Activated CD4-positive, alpha-beta T cell treated with anti-CD3 and anti-CD28 coated beads, Interleukin-2, Interleukin-6, amounts not matched to agents 100 ng/mL and 50 ng/mL, durations not matched to agents 16 hours and 8 hours (primary cell): ENCODE data around the gene PRDM12.

Source experiments
- DNase-seq: peaks from one replicate; pipeline ENCODE4 v3.0.0-alpha.2; 2020

Gene PRDM12

DNA sequence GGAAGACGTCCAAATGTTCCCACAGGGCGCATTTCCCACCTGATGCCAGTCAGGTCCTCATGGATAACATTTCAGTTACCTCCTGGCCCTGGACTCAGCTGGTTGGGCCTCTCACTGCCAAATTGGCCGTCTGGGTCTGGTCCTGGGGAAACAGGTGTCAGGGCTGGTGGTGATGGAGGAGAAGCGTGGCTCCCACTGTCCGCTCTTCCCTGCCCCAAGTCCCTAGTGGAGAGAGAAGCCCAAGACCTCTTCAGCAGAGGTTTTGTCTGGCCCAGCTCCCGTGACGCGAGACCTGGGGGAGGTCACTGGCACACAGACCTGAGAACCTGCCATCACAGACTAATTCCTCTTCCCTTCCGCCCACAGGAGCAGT lies 27.8 kb upstream of the PRDM12 start:
- DNase-seq, result no peak

DNA sequence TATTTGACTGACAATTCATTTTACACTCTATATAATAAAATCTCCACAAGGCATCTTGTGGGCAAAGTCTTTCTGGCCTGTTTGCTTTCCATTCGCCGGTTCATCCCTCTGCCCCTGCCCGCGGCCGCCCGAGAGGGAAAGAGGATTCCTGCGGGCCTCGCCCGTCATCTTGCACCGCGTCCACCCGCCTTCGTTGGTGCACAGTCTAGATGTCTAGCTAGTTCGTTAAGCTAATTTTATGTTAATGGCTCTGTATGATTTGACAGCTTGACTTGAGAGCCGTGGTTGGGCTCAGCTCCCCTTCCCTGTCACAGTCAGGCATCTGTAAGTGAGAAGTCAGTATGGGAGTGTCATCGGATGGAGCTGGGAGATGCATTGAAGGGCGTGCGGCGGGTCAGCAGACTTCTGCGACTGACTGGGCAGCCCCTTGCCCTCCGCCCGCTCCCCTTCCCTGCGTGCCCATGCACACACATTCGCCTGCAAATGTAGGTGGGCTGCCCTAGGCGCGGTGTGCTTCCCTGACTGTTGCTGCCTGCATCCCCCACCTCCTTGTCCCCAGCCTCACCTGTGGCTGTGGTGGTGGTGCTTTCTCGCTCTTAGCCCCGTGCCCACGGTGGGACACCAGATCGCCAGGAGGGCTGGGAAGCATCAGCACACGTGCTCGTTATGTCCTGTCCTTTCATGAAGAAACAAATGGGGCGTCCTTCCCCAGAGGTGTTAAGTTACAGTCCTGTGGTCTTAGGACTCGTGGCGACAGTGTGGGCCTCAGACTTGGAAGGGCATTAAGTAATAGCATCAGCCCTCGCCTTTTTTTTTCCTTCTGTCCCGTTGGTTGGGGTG lies 25.9 kb upstream of the PRDM12 start:
- DNase-seq, result no peak

DNA sequence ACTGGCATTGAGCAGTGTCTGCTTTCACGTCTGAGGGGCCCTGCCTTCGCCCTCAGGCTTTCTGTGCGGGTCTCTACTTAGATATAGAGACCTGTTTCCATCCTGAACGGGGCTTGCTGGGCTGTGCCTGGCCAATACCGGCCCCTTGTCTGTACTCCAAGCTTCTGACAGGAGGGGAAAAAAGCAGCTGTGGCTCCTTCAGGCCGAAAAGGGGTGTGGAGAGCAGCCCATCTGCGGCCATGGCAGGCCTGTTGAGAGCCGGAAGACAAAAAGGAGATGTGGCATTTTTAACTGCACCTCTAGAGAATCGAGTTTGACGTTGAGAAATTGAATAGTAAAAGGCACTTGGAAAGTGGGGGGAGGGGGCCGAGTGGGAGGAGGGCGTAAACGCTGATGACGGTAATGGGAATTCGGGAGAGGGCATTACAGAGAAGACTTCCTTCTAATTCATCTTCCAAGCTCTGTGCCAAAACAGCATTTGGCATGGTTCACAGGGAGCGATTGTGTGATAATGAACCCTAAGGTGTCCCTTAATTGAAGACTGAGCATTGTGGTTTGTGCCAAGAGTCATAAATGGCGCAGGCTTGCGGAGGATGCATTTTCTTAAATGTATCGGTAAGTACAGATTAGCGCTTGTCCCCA lies 25.1 kb upstream of the PRDM12 start:
- no peak for DNase-seq

DNA sequence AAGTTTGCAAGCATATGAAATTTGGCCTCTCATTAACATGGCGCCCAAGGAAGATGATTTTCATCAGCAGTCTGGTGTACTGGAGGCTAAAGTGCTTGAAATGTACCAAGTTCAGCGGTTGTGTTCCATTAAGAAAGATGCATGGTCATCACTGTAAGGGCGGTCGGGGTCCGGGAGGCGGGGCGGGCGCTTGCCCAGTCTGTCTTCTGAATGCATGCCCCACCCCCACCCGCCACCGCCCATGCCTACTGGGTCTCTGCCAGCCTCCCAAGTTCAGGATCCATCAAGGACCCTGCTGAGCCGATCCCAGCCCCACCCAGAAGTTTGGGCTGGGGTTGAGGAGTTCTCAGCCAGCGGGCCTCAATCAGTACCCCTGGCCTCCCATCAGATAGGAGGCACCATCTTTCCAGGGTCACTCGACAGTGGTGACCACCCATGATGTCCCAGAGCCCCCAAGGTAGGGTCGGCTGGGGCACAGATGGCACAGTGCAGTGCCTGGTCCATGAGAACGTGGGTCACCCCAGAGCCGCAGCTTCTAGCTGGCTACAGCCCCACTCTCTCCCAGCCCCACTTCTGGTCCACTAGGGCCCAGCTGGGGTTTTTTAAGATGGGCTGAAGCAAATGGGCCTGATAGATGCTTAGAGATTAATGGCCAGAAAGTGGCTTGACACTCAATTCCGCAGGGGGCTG lies 24.4 kb upstream of the PRDM12 start:
- DNase-seq, result no peak

DNA sequence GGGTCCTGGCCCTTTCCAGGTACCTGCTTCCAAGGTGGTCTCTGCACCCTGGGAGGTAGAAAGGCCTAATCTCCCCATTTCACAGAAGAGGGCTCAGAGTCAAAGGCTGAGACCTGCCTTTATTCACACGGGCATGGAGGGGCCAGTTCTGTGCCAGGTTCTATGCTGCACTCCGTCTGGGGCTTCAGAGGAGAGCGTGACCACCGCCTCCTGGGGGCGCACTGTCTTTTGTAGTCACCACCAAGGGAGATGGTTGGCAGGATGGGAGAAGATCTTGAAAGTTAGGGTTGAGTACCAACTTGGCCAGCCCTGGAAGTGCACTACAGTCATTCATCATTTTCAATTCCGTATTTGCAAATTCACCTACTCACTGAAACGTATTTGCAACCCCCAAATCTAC lies 23.7 kb upstream of the PRDM12 start:
- no peak for DNase-seq

DNA sequence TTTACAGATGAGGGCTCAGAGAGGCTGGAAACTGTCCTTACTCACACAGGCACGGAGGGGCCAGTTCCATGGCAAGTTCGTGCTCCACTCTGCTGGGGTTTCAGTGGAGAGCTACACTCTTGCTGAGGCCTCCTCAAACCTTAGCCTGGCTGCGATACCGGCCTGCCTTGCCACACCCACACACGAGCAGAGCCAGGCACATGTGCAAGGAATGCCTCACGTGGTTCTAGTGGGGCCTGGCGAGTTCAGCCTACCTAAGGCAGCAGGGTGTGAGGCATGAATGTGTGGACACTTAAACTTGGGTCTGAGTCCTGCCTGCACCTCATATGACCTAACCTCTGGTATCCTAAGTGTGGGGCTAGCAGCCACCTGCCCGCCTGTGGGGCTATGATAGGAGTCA lies 21.5 kb upstream of the PRDM12 start:
- DNase-seq, result no peak

DNA sequence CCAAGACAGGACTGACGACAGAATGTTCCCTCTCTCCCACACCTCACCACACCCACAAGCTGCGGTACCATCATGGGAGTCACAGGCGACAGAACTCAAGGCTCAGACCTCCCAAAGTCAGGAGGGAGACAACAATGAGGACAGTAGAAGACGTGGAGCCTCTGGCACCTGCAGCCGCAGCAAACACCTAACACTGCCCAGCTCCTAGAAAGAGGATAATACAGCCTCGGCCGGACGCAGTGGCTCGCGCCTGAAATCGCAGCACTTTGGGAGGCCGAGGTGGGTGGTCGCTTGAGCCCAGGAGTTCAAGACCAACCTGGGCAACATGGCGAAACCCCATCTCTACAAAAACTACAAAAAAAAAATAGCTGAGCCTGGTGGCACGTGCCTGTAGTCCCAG lies 13.2 kb upstream of the PRDM12 start:
- DNase-seq, result no peak

DNA sequence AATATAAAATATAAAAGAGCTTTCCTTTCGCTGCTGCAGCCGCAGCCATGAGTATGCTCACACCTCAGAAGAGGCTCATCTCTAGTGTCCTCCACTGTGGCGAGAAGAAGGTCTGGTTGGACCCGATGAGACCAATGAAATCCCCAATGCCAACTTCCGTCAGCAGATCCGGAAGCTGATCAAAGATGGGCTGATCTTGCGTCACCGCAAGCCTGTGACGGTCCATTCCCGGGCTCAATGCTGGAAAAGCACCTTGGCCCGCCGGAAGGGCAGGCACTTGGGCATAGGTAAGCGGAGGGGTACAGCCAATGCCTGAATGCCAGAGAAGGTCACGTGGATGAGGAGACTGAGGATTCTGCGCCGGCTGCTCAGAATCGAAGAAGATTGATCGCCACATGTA lies 12.6 kb upstream of the PRDM12 start:
- no peak for DNase-seq

DNA sequence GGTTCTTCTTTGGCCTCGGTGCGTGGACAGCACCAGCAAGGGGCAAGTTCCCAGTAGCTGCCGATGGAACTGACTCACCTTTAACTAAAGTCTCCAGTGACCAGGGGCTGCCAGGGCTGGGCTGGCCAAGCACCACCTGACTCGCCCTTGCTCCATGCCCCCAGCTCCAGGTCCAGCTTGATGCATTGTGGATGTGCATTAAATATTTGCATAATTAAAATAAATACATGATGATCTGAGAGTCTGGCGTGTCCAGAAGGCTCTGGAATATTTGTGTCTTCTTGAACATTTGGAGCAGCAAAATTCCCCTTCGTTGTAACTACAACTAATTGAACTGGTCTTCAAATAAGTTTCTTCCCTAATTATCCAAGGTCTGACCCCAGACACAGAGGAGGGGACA lies 9.5 kb upstream of the PRDM12 start:
- DNase-seq, result no peak

DNA sequence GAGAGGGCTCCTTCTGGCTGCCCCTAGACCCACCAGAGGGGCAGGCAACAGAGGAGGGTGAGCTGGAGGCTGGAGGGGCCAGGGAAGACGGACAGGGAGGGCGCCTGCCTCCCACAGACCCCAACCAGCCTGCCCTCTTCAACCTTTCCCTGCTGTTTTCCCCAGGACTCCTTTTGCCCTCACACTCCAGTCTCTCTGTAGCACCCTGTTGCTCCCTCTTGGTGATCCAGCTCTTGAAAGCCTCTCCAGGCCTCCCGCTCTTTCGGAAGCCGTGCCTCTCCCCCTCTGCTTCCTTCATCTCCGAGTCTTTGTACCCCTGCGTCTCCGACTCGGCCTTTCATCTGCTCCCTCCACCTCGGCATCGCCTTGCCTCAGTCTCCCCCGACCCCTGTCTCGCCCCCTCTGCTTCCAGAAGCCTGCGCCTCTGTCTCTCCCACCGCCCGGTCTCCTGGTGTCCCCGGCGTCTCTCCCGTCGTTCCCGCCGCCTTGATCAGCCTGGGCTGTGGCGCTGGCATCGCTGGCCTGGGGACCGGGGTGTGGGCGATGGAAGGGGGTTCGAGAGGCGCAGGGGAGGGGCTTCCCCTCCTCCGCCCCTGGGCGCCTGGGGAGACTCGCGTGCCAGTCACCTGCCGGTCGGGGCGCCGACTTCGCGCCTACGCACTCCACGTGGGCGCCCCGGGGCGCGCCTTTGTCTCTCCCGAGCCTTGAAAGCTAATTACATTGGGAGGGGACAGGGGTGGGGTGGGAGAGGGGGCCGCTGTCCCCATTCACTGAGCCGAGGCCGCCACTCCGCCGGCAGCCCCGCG lies 5.3 kb upstream of the PRDM12 start:
- DNase-seq, result no peak

DNA sequence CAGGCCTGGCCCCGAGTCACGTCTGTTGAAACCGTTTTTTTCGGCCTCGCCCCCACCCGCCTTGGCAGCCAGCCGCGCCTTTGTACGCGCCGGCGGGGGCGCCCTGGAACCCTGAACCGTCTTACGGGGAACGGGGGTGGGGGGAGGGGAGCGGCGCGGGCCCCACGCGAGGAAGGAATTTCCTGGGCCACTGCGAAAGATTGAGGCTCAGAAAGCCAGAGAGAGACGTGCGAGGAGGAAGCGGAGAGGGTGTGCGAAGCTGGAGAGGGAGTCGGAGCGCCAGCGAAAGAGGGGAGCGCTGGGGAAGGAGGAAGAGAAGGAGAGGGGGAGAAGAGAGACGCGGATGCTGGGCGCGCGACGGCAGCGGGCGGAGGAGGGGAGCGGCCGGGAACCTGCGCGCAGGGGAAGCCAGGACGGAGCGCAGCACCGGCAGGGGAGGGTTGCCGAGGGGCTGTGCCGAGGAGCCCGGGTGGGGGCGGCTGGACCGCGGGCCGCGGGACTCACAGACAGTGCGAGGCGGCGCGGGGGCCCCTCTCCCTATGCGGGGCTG lies 4.6 kb upstream of the PRDM12 start:
- DNase-seq, result no peak

DNA sequence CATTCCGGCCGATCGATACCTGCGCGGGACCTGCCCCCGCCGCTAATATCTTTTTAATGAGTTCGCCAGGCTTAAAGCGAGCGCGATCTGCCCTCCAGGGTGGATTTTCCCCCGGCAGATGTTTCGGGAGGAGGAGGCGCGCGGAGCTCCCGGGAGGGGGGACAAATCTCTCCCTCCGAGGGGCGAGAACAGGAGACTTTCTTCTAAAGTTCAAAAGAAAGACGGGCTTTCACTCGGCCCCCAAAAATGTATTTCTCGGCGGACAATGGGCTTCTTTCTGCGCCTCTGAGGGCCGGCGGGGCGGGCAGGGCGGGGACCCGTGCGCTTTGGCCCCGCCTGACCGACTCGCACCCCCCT lies 4.1 kb upstream of the PRDM12 start:
- DNase-seq, result no peak

DNA sequence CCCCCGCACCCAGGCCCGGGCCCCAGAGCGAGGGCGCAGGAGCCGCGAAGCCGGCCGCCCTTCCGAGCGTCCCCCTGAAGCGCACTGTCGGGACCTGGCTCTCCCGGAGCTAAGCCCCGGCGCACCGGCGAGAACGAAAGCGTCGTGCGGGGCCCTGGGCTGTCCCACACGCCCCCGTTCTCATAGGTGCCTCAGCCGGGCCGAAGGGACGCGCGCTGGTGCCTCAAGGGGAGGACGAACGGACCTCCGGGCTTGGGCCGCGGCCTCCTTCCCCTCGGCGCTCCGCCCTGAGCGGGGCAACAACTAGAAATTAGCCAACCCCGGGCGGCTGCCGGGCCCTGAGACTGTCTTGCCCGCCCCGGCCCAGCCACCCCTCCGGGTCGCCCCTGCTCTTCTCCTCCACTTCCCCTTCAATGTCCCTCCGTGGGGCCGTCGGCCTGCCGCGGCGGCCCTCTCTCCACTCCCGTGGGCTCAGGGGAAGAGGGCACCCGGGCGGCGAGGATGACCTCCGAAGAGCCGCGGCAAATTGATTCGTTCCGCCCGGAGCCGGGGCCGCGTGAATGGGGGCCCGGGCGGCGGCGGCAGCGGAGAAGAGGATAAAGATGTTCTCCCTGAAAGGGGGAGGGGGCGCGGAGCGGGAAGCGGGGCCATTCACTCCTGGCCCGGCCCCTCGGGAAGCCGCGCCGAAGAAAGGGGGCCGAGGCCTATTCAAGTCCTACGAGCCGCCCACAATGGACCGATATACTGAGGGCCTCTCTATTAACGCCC lies 3.5 kb upstream of the PRDM12 start:
- DNase-seq, result no peak

DNA sequence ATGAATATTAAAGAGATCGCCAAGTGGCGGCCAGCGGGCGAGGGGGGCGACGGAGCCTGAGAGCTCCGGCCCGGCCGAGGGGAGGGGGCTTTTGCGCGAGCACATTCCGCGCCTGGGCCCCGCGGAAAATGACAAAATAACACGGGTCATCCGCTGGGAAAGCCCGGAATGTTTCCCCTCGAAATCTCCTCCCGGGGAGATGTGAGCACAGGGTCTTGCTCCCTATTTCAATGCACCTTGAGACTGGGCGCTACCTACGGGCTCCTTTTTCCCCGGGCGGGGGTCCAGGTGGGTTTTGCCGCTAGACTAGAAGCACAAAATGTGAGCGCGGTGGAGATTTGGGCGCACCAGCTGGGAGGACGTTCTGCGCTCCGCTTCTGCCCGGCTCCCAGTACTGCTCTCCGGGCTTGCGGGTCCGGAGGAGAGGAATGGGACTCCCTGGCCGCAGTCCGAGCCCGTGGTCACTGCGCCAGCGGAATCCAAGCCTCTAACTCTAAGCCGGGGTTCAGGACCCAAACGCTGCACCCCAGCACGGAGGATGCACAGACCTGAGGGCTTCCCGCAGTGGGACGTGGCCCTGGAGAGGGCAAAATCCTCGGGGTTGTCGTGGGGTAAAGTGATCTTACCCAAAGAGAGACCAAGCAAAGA lies 2.8 kb upstream of the PRDM12 start:
- DNase-seq, result no peak

DNA sequence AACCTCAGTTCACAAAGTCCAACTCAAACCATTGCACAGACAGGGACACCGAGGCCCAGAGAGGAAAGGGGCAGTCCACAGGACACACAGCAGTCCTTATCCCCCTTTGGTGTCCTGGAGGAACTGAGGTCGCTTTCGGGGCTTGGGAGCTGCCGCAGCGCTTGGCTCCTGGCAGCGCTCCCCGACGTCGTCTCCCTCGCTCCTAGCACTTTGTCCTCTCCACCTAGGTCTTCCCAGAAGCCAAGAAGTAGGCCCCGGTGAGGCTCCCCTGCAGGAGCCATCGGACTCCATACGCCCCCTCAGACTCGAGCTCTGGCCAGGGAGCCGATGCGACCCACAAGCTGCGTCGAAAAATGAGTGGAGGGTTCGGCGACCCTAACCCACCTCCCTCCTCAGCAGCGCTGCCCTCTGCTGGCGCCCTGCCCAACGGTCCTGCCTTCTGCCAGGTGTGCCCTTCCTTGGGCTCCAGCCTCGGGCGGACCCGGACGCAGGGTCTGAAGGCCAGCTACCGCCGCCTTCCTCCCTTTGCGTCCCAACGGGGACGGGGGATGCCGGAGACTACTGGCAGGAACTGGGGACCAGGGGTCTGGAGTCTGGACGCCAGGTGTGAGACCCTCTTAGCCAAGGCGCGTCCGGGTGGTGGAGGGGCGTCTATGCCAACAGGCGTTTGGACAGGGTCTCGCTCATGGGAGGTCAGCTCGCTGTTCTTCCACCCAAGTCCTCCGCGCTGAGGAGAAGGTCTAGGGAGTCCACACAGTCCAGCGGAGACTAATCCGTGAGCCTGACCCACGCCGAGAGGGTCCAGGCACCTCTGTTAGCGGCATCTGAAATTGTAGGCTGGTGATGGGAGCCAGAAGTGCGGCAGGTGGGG lies 2.1 kb upstream of the PRDM12 start:
- DNase-seq, result no peak

DNA sequence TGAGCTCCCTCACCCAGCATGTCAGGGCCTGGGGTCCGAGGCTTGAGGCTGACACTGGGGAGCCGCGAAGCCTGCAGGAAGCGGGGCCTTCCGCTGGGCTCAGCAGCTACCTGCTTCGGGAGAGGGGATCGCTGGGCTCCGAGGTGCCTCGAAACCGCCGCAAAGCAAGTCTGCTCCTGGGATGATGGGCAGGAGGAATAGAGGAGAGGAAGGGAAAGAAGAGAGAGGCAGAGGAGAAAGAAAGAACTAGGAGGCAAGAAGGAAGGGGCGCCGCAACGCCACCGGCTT lies 1.5 kb upstream of the PRDM12 start:
- no peak for DNase-seq

DNA sequence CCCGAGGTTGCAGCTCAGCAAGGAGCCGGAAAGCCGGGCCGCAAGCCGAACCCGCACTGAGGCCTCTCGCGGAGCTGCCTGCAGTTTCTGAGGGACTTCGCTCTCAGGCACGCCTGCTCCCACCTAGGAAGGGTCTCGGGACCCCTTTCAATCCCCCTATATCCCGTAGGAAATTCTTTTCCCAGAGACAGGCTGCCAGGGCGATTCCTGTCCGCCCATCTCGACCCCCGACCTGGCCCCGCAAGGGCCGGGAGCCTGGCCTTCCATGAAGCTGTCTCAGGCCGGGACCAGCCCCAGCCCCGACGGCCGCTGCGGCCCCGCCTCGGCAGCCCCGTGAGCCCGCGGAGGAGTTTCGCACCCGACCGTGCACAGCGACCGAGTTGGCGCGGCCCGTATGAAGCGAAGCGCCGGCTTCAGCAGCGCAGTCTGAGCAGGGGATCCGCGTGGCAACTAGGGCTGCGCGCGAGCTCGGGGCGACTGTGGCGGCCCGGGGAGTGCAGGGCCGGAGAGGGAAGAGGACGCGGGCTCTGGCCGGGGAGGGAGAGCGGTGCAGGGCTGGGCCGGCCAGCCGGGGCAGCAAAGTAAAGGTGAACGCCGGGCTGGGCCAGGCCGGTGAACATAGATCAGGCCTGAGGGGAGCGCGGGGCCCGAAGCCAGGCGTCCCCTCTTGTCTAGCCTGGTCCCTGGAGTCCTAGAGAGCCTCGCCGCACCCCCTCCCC lies 977 bp upstream of the PRDM12 start:
- peak; percentile 29 for DNase-seq

DNA sequence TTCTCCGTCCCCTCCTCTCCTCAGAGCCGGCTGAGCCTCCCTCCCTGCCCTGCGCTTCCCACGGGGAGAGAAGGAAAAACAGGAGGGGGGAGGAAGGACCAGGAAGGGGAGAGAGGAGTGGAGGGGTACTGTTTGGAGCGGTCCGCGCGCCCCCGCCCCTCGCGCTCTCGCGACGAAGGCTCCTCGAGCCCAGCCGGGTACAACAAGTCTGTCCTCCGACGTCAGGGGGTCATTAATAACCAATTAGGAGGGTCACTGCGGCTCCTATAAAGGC lies 480 bp upstream of the PRDM12 start:
- no peak for DNase-seq

DNA sequence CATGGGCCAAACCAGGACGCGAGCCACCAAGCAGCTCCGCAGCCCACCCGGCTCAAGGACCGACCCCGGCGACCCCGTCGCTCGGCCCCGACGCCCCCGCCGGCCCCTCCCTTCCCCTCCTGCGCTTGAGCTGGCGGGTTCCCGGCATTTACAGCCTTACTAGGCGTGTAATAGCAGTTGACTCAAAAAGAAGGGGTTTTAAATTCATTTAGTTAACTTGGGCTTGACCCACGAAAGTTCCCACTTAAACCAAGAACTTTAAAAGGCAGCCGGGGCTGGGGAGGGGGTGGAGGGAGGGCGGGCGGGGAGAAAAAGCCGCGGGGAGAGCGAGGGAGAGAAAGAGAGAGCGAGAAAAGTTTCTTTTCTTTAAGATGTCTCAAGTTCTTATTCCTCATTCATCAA lies 636 bp downstream of the PRDM12 start:
- DNase-seq, result no peak
